Duodenal mucosa (tissue), 2 donors: ENCODE data around the gene TMSB15A.
"Not testable (repeated sequence)": the region's sequence is repeated elsewhere in the genome, so short reads cannot be mapped to it uniquely, and the experiment has no call there.

Experiments
- H3K27ac ChIP-seq: one replicate; pipeline ENCODE4 v1.7.0; 2013; ENCODE audit warnings: low read depth, low read length
- H3K27me3 ChIP-seq, 2 donors: one replicate each; pipeline ENCODE4 v1.7.0; 2013; ENCODE audit warnings: low read length in 2 of 2, control low read depth in 1 of 2; ENCODE audit not compliant: insufficient read depth in 2 of 2, control insufficient read depth in 1 of 2
- H3K36me3 ChIP-seq, 2 donors: one replicate each; pipeline ENCODE4 v1.7.0; 2013; ENCODE audit warnings: low read length in 2 of 2, control low read depth in 1 of 2; ENCODE audit not compliant: insufficient read depth in 2 of 2, control insufficient read depth in 1 of 2
- H3K4me1 ChIP-seq, 2 donors: one replicate each; pipeline ENCODE4 v1.7.0; 2013; ENCODE audit warnings: low read length in 2 of 2, control low read depth in 1 of 2; ENCODE audit not compliant: insufficient read depth in 2 of 2, control insufficient read depth in 1 of 2
- H3K4me3 ChIP-seq, 2 donors: one replicate each; pipeline ENCODE4 v1.7.0; 2013; ENCODE audit warnings: low read length in 2 of 2, low read depth in 1 of 2
- H3K9ac ChIP-seq, 2 donors: one replicate each; pipeline ENCODE4 v1.7.0; 2013; ENCODE audit warnings: low read length in 2 of 2, low read depth in 1 of 2
- H3K9me3 ChIP-seq, 2 donors: one replicate each; pipeline ENCODE4 v1.7.0; 2013; ENCODE audit warnings: low read length in 2 of 2, control low read depth in 1 of 2; ENCODE audit not compliant: control insufficient read depth in 1 of 2

The TMSB15A gene

DNA sequence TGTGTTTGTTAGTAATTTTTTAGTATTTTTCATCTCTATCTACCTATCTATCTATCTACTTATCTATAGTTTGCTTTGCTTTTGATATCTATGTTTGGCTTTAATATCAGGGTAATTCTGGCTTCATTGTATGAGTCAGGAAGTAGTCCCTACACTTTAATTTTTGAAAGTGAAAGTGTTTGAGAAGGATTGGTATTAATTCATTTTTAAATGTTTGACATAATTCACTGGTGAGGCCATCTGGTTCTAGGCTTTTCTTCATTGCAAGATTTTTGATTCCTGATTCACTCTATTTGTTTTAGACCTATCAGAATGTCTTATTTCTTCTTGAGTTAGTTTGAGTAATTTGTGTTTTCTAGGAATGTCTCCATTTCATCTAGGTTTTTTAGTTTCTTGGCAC, 24.8 kb downstream of the TMSB15A start:
- Histone ChIP-seq H3K27ac (no peak overlapping the region), H3K9ac (no peak overlapping the region), H3K27me3 (no peaks in the 10 kb centered on the region), H3K4me1 (no peaks in the 10 kb centered on the region), H3K9me3 (no peaks in the 10 kb centered on the region), H3K4me3 (no peak overlapping the region), H3K36me3 (no peaks in the 10 kb centered on the region)

DNA sequence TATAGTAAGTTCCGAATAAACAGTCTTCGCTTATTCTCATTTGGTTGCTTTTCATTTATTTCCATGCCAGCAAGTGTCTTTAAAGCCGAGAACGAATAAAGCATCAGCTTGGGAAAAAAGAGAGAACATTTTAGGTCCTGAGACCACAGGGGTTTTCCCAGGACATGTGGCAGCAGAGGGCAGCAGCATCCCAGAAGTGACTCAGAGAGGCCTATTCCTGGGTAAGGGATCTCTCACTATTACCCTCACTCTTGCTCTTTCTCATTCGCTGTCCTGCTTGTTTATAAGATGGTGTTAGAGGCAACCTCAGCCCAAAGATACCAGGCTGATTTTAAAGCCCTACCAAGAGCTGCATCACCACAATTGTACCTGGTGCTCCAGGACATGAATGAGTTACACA, 37.8 kb downstream of the TMSB15A start:
- not testable (repeated sequence) for H3K27ac ChIP-seq, H3K4me1 ChIP-seq, H3K4me3 ChIP-seq, H3K27me3 ChIP-seq, H3K9me3 ChIP-seq, H3K36me3 ChIP-seq, H3K9ac ChIP-seq

DNA sequence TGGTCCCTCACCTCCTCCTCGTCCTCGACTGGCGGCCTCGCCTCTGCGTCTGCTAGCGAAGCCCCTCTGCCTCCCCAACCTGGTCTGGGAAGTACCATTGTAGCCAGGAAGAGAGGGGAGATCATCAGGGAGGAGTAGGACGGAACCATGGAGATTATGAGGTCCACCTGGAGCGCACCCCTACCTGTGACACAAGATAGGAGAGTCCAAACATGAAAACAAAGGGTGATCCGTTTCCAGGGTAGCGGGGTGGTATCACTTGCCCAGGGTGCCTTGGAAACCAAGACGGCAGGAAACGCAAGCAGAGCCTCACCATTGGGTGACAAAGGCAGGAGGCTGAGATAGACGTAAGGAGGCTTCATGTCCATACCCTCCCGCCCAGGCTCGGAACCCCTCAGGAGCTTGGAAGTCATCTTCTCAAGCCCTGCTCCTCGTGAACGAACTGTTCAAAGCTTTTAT, 44.7 kb downstream of the TMSB15A start, which contains the start of gene TCP11X2:
TCP11X2 (minus strand) TSS at position 51 of the 459 bp plus-strand sequence.
- H3K9ac ChIP-seq, H3K27me3 ChIP-seq, H3K36me3 ChIP-seq, H3K9me3 ChIP-seq, H3K4me1 ChIP-seq, H3K4me3 ChIP-seq, H3K27ac ChIP-seq: not testable (repeated sequence)

DNA sequence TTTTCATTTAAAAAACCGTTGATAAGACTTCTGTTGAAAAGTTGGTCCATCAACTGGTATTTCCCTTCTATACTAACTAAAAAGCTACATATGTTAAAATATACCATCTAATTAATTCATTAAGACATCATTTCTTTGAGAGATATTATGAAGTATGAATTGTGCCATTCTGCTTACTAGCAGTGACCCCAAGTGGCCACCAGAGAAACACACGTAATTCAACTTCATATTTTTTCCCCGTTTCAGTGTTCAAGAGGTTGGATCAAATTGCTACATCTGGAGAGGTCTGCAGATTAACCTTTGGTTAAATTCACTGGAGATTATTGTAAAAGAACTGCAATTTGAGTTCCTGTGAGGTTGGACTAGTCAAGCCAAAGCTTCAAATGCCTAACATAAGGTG, 46.3 kb downstream of the TMSB15A start:
- not testable (repeated sequence) for H3K4me1 ChIP-seq, H3K27ac ChIP-seq, H3K4me3 ChIP-seq, H3K9ac ChIP-seq, H3K9me3 ChIP-seq, H3K27me3 ChIP-seq, H3K36me3 ChIP-seq
